Suprapubic skin (tissue), 4 donors: ENCODE measurements around the gene TAS2R3. TPM values are rescaled to one million over a fixed set of nuclear protein-coding genes. Genes with fewer than 3 reads are reported as not detected.

Experiments used
- DNase-seq, 2 donors: peaks; one replicate each; pipeline ENCODE4 v3.0.0-alpha.2; 2019; ENCODE audit warnings: low spot score in 2 of 2
- H3K27ac ChIP-seq: fragments of 200-600 bp; sonication (generic); one replicate; pipeline ENCODE4 v1.5.1; 2019
- H3K27me3 ChIP-seq: fragments of 200-600 bp; sonication (generic); one replicate; pipeline ENCODE4 v1.5.1; 2019
- H3K36me3 ChIP-seq: fragments of 200-600 bp; sonication (generic); one replicate; pipeline ENCODE4 v1.5.1; 2019
- H3K4me1 ChIP-seq: fragments of 200-600 bp; sonication (generic); one replicate; pipeline ENCODE4 v1.5.1; 2019
- H3K4me3 ChIP-seq: fragments of 200-600 bp; sonication (generic); one replicate; pipeline ENCODE4 v1.5.1; 2019; ENCODE audit warnings: mild to moderate bottlenecking
- H3K9me3 ChIP-seq: fragments of 200-600 bp; sonication (generic); one replicate; pipeline ENCODE4 v1.5.1; 2019
- CTCF ChIP-seq, 2 donors: fragments of 200-600 bp in 1 of 2; fragments of 450-650 bp in 1 of 2; sonication (generic) in 1 of 2; IDR thresholded peaks; one replicate each; pipeline ENCODE4 v1.5.1; 2016 to 2019; ENCODE audit warnings: antibody characterized with exemption in 2 of 2, mild to moderate bottlenecking in 1 of 2, moderate library complexity in 1 of 2
- EP300 ChIP-seq: sonication (generic); formaldehyde crosslinking; IDR thresholded peaks from one replicate; pipeline ENCODE4 v1.6.1; 2017; ENCODE audit warnings: antibody characterized with exemption
- POLR2A ChIP-seq, 2 donors: fragments of 450-650 bp; IDR thresholded peaks; one replicate each; pipeline ENCODE4 v1.6.1; 2017; ENCODE audit warnings: antibody characterized with exemption in 2 of 2, mild to moderate bottlenecking in 2 of 2, moderate library complexity in 2 of 2
- POLR2AphosphoS5 ChIP-seq, 3 donors: sonication (generic); formaldehyde crosslinking; IDR thresholded peaks; one replicate each; pipeline ENCODE4 v1.6.1; 2017; ENCODE audit warnings: antibody characterized with exemption in 3 of 3
- WGBS: methylation state at CpG from one replicate; pipeline ENCODE4 v1.1.5; 2018; 5-methylcytosine and 5-hydroxymethylcytosine counted together
- total RNA-seq, 4 donors: library from RNA; depleted of rRNA; stranded (reverse); fragments of >200 nt; gene quantifications; one replicate each; pipeline ENCODE4 v1.1.0, GENCODE V29; 2016

Gene TAS2R3
- total RNA-seq, 4 donors from 2014 or later: 1.1 to 7.5 (median 3.4) TPM

- DNase-seq: no peak
- H3K27ac ChIP-seq: no peak within 1 kb of the TSS
- peaks cover 4% of the 10 kb centered on the region for H3K4me1 ChIP-seq
- H3K4me3 ChIP-seq: no peak within 1 kb of the TSS
- H3K27me3 ChIP-seq: no peaks in the 10 kb centered on the region
- peaks cover 22% of the 10 kb centered on the region for H3K36me3 ChIP-seq
- TF ChIP-seq EP300: no peak
- no peak for TF ChIP-seq CTCF (IDR thresholded peaks at IDR 0.05)
- H3K9me3 ChIP-seq: no peaks in the 10 kb centered on the region
- 75% methylated on average over 5 of the region's 5 CpGs for WGBS
Observed at GRCh38 chr7:141789917-141790316, 26.0 kb downstream of the TAS2R3 start, which contains the start of gene TAS2R5. Gene TAS2R5 (plus strand): TSS chr7:141790217. CDS start chr7:141790362, 145 bp downstream.

- Histone ChIP-seq H3K27me3 (no peaks in the 10 kb centered on the region), H3K4me1 (peaks cover 4% of the 10 kb centered on the region), H3K27ac (no peak overlapping the region), H3K36me3 (peaks cover 21% of the 10 kb centered on the region), H3K4me3 (no peak overlapping the region), H3K9me3 (no peaks in the 10 kb centered on the region)
- TF ChIP-seq EP300 (no peak), POLR2AphosphoS5 (IDR thresholded peaks at IDR 0.05) (no peak), POLR2A (IDR thresholded peaks at IDR 0.05) (no peak), CTCF (IDR thresholded peaks at IDR 0.05) (no peak)
- DNase-seq: no peak
- 83% methylated on average over 2 of the region's 2 CpGs for WGBS
Observed at GRCh38 chr7:141792526-141792925, 28.6 kb downstream of the TAS2R3 start.

Other genes with a start within 250 kb of the TAS2R3 start
- gene AGK, start 212.7 kb upstream of the TAS2R3 start, total RNA-seq: 10 to 100 TPM; 15.3 to 42.7 (median 19.4) TPM
- 10 to 100 TPM; 12.5 to 45.2 (median 17.9) TPM for gene DENND11, start 61.9 kb upstream of the TAS2R3 start, total RNA-seq
- gene WEE2, start 55.7 kb upstream of the TAS2R3 start, total RNA-seq: not detected
- 100 to 1,000 TPM in 2 of 4 donors, 10 to 100 TPM in 2; 71.8 to 105 (median 92.8) TPM for gene SSBP1, start 25.7 kb upstream of the TAS2R3 start, total RNA-seq
- gene TAS2R4, start 12.6 kb downstream of the TAS2R3 start, total RNA-seq: 1 to 10 TPM in 2 of 4 donors, under 1 TPM in 2; 0.19 to 6.0 (median 2.0) TPM
- gene TAS2R5, start 26.1 kb downstream of the TAS2R3 start, total RNA-seq: 10 to 100 TPM in 1 of 4 donors, 1 to 10 TPM in 3; 1.1 to 11.3 (median 3.9) TPM
- not detected for gene PRSS37, start 77.4 kb downstream of the TAS2R3 start, total RNA-seq
- gene OR9A4, start 152.3 kb downstream of the TAS2R3 start, total RNA-seq: not detected
- 1 to 10 TPM; 2.2 to 5.4 (median 3.9) TPM for gene CLEC5A, start 182.9 kb downstream of the TAS2R3 start, total RNA-seq
- not detected for gene TAS2R38, start 209.7 kb downstream of the TAS2R3 start, total RNA-seq
- gene MGAM, start 231.8 kb downstream of the TAS2R3 start, total RNA-seq: under 1 TPM; 0.16 to 0.49 (median 0.23) TPM